HG03097 (cell line): ENCODE results near the gene SUSD1.
"Not testable (repeated sequence)": the region's sequence is repeated elsewhere in the genome, so short reads cannot be mapped to it uniquely, and the experiment has no call there.

Experiments
- ATAC-seq: cut with Tn5 transposase; IDR thresholded peaks from one replicate; pipeline ENCODE4 v1.9.1; 2021; ENCODE audit not compliant: unreplicated experiment, low FRiP score

The SUSD1 gene

GRCh38 chr9:112073639-112074173 lies 101.4 kb downstream of the SUSD1 start:
- ATAC-seq = not testable (repeated sequence)

DNA sequence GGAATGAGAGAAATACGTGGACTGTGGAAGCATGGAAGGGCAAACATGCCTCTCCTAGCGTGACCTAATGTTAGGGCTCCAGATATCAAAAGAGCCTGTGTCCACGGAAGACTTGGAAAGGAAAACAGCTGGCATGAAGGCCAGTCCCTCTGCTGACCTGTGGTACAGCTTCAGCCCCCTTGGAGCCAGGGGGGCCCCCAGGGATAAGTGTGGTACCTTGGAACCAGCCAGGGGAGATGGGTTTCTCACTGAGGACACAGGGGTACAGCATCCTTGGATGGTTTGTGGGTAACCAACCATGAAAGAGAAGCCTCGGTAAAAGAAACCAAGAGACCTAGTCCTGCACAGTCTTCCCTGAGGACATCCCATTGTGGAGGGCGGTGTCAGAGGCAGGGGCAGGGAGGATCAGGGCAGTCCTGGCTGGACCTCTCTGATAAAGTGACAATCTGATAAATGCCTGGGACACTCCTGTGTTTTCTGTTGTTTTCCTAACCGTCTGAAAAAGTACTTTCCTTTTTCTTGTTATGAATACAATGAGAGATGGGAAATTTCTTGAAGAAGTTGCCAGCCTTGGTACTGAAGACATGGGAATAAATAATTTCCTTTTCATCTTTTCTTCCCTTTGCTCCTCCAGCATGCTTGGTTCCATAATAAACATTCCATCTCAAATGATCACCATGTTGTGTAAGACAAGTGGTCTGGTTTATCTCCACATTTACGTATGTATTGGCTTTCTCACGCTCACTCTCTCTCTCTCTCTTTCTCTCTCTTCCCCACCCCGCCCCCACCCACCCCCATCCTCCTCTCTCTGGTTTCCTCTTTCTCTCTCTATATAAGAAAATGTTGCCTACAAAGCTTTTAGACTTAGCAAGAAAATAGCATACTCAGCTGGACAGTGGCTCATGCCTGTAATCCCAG lies 102.1 kb downstream of the SUSD1 start:
- ATAC-seq = no peak

GRCh38 chr9:112069318-112070169 lies 105.6 kb downstream of the SUSD1 start:
- no peak for ATAC-seq

DNA sequence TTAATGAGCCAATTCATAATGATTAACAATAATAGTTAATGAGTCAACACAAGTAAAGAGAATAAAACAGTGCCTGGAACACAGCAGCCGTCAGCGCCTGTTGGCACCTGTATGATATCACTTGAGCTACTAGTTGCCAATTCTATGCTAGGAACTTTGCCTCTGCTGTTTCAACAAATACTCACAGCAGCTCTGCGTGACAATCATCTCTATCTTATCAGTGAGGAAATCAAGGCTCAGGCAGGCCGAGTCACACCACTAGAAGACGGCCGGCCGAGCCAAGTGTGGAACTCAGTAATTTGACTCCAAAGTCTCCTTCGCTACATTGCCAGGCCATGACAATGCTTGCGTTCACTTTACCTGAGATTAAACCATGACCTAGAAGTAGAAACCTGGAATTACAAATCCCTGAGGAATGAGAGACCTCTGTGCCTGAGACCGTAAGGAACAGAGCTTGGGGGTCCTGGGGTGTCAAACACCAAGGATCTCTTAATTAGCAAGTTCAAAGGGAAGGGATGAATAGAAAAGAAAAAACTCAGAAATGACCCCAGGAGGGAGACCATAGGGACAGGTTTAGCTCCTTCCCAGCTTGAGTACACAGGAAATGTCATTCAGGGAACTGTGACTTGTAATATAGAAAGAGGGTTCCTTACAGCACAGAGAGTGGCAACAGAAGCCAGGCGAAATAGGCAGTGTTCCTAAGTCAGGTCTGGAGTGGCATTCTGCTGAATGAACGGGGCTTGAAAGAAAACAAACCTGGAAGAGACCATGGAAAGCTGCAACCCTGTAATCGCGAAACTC lies 109.1 kb downstream of the SUSD1 start:
- ATAC-seq = no peak

GRCh38 chr9:112064871-112065270 lies 110.2 kb downstream of the SUSD1 start:
- ATAC-seq = no peak

- ATAC-seq = no peak
Observed at GRCh38 chr9:112063586-112063985, 111.5 kb downstream of the SUSD1 start.

DNA sequence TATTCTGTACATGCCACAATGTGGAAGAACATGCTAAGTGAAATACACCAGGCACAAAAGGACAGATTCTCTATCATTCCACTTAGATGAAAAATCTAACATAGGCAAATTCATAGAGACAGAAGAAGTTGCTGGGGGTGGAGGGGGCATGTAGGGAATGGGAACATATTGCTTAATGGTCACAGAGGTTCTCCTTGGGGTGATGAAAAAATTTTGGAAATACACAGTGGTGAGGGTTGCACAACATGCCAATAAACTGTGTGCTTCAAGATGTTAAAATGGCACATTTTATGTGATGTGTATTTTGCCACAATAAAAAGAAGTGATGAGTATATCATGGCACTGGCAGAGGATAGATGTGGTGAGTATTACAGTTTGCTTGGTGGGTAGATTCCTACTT lies 111.9 kb downstream of the SUSD1 start:
- ATAC-seq = no peak

DNA sequence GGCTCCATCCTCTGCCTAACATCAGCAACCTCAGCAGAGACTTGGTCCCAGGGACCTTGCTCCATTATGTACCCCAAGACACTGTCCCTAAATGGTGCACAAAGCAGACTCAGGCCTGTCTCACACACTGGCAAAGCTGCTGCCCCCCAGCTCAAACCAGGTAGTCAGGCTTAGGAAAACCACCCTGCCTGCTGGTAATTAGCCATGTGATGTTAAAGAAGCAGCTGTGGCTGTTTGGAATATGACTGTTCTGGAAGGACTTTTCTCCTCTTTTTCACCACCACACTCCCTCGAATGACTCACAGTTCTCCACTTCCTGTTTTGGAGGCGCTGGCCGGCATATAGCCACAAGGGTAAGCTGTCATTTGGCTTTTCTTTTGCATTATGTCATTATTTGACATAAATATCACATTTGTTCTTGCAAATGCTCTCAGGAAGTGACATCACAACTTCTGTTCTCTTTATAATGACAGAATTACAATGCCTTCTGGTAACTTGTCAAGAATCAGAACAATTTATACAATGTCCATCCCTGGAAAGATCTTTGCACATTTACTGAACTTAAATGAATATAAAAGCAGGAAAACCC lies 113.9 kb downstream of the SUSD1 start:
- ATAC-seq = peak; percentile 64

GRCh38 chr9:112059966-112060320 lies 115.2 kb downstream of the SUSD1 start:
- no peak for ATAC-seq

DNA sequence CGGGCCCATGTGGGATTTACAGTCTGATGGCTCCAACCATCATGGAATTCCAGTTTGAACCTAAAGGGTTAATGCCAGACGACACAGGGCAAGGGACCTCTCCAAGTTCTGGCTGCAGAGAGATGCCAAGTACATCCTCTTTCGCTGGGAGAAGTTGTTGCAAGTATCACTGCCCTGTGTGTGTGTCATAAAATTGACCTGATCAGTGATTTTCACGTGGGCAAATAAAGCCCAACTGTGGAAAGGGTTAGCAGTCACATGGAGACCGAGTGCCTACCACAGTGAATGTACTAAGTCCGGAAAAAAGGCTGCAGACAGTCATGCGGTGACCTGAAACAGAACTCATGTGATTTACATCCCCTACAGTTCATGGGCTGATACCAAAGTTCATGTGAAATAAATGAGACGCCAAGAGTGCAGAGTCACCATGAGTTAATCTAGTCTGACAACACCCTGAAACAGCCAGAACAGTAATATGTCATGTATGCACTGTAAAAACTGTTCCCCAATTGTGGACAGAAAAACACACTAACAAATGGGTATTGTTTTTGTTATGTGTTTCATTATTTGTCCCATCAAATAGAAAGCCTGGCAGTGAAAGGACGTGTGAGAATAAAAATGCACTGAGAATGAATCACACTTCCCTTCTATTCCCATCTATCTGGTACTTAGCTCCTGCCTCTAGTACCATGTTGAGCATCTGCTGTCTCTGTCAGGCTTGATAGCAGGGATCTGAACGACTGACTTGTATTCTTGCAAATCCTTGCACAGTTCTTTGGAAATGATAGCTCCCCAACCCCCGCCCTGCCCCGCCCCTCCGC lies 115.7 kb downstream of the SUSD1 start:
- no peak for ATAC-seq

GRCh38 chr9:112056996-112057395 lies 118.1 kb downstream of the SUSD1 start:
- no peak for ATAC-seq

GRCh38 chr9:112054916-112055315 lies 120.2 kb downstream of the SUSD1 start:
- ATAC-seq = no peak

- no peak for ATAC-seq
Observed at GRCh38 chr9:112051812-112052211, 123.3 kb downstream of the SUSD1 start.

DNA sequence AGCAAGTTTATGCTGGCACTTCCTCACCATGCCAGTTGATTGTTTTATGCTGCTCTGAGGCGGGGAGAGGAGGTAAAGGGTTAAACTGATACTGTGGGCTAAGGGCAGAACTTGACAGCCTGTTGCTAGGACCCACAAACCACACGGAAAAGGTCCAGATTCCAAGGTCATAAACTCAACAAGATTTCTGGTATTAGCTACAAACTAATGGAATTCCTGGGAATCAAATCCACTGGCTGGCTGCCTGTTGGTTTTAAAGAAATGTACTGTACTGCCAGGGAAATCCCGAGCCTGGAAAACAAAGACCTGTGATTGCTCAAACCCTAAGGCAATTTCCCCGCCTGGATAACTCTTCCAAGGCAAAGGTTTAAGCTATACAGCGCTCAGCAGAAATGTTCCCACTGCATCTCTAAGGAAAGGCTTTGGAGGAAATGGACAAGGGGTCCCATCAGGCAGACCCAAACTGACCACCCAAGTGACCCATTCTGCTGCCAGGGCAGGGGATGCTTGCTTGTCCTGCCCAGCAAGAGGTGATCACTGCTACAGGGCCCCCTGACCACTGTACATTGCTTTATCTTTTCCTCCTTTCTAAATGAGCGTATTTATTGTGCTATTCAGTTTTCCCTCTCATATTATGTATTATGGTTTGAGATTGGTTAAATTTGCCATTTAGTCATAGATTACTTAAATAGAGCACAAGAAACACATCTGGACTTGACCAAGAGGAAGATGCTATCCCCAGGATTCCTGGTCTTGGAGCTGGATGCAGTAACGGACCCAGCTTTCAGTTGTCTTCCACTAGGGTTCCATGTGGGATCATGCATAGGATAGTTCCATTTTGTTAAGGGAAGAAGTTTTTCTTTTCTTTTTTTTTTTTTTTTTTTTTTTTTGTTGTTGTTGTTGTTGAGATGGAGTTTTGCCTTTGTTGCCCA lies 124.3 kb downstream of the SUSD1 start:
- no peak for ATAC-seq

- no peak for ATAC-seq
Observed at GRCh38 chr9:112049811-112050516, 125.1 kb downstream of the SUSD1 start.

GRCh38 chr9:112048924-112049691 lies 126.0 kb downstream of the SUSD1 start:
- ATAC-seq = no peak

DNA sequence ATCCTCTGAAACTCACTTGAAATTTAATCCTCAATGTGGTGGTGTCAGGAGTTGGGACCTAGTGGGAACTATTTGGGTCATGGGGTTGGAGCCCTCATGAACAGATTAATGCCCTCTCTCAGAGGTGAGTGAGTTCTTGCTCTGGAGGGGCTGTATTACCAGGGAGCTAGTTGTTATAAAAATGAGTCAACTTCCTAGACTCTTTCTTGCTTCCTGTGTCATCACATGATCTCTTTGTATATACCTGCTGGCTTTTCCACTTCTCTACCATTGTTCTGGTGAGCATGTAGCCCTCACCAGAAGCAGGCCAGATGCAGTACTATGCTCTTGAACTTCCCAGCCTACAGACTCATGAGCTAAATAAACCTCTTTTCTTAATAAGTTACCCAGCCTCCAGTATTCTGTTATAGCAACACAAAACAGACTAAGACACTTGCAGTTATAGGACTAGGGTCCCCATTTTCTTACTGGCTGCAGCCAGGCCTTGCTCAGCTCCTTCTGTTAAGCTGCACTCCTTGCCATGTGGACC lies 127.5 kb downstream of the SUSD1 start:
- ATAC-seq = no peak
